ENCODE measurements around the gene FBXL15. TPM values are rescaled to one million over a fixed set of nuclear protein-coding genes. Genes with fewer than 3 reads are reported as not detected.

Gene FBXL15
- total and polyA plus RNA-seq, 2 donors (not counting 1 experiment from before 2014, with no cell fraction given): 2.8 to 7.3 TPM

GRCh38 chr10:102438374-102438773, 17.7 kb downstream of the FBXL15 start:
- peaks cover 8% of the 10 kb centered on the region for H3K4me1 ChIP-seq (ENCODE audit: control insufficient read depth, extremely low read depth, insufficient read depth, low read length)
- H3K9ac ChIP-seq (ENCODE audit: insufficient read depth, low read length): no peak overlapping the region
- H3K36me3 ChIP-seq (ENCODE audit: control insufficient read depth, insufficient read depth, low read length): no peaks in the 10 kb centered on the region
- TF ChIP-seq CTCF (conservative IDR thresholded peaks at IDR 0.05 in 1 of 2, IDR thresholded peaks at IDR 0.05 in 1 of 2; ENCODE audit: low read depth in 1 of 2, low read length in 2 of 2) (no peak), EZH2 (IDR thresholded peaks at IDR 0.05; ENCODE audit: low read length, missing control alignments) (no peak)
- no peaks in the 10 kb centered on the region for H4K20me1 ChIP-seq (ENCODE audit: control insufficient read depth, extremely low read depth, insufficient read depth, low read length)
- H3K9me3 ChIP-seq (ENCODE audit: control insufficient read depth, insufficient read depth, low read depth, low read length): no peaks in the 10 kb centered on the region
- H3K4me2 ChIP-seq (ENCODE audit: extremely low read depth, insufficient read depth, low read length): no peak overlapping the region
- no peak for DNase-seq (ENCODE audit: low read depth in 2 of 2)
- H3K4me3 ChIP-seq (replicated peaks in 1 of 4; ENCODE audit: control extremely low read depth in 1 of 4, insufficient read depth in 1 of 4, low read depth in 3 of 4, low read length in 4 of 4): no peak overlapping the region
- no peaks in the 10 kb centered on the region for H3K79me2 ChIP-seq (ENCODE audit: control insufficient read depth, insufficient read depth, low read length)
- H3K27ac ChIP-seq (ENCODE audit: insufficient read depth, low read length): no peak overlapping the region
- H3K27me3 ChIP-seq (ENCODE audit: control insufficient read depth, insufficient read depth, low read length): peaks cover 2% of the 10 kb centered on the region
- H2AFZ ChIP-seq (ENCODE audit: low read length): no peak overlapping the region

- Histone ChIP-seq H4K20me1 (ENCODE audit: control insufficient read depth, extremely low read depth, insufficient read depth, low read length) (no peaks in the 10 kb centered on the region), H3K9me3 (ENCODE audit: control insufficient read depth, insufficient read depth, low read depth, low read length) (no peaks in the 10 kb centered on the region), H3K4me3 (replicated peaks in 1 of 4; ENCODE audit: control extremely low read depth in 1 of 4, insufficient read depth in 1 of 4, low read depth in 3 of 4, low read length in 4 of 4) (no peak overlapping the region), H3K79me2 (ENCODE audit: control insufficient read depth, insufficient read depth, low read length) (no peaks in the 10 kb centered on the region), H3K4me2 (ENCODE audit: extremely low read depth, insufficient read depth, low read length) (no peak overlapping the region), H3K4me1 (ENCODE audit: control insufficient read depth, extremely low read depth, insufficient read depth, low read length) (no peaks in the 10 kb centered on the region), H3K27me3 (ENCODE audit: control insufficient read depth, insufficient read depth, low read length) (peaks cover 2% of the 10 kb centered on the region), H2AFZ (ENCODE audit: low read length) (no peak overlapping the region), H3K36me3 (ENCODE audit: control insufficient read depth, insufficient read depth, low read length) (no peaks in the 10 kb centered on the region), H3K9ac (ENCODE audit: insufficient read depth, low read length) (no peak overlapping the region), H3K27ac (ENCODE audit: insufficient read depth, low read length) (no peak overlapping the region)
- DNase-seq (ENCODE audit: low read depth in 2 of 2): no peak
- TF ChIP-seq CTCF (conservative IDR thresholded peaks at IDR 0.05 in 1 of 2, IDR thresholded peaks at IDR 0.05 in 1 of 2; ENCODE audit: low read depth in 1 of 2, low read length in 2 of 2) (no peak), EZH2 (IDR thresholded peaks at IDR 0.05; ENCODE audit: low read length, missing control alignments) (no peak)
Observed at GRCh38 chr10:102444851-102445250, 24.2 kb downstream of the FBXL15 start.

GRCh38 chr10:102449321-102450123, 28.9 kb downstream of the FBXL15 start:
- H3K27ac ChIP-seq (ENCODE audit: insufficient read depth, low read length): no peak overlapping the region
- H3K4me1 ChIP-seq (ENCODE audit: control insufficient read depth, extremely low read depth, insufficient read depth, low read length): peaks cover 14% of the 10 kb centered on the region
- H2AFZ ChIP-seq (ENCODE audit: low read length): peak overlapping the region; percentile 96
- H3K4me2 ChIP-seq (ENCODE audit: extremely low read depth, insufficient read depth, low read length): peak overlapping the region; percentile 99
- no peaks in the 10 kb centered on the region for H4K20me1 ChIP-seq (ENCODE audit: control insufficient read depth, extremely low read depth, insufficient read depth, low read length)
- H3K9me3 ChIP-seq (ENCODE audit: control insufficient read depth, insufficient read depth, low read depth, low read length): no peaks in the 10 kb centered on the region
- no peaks in the 10 kb centered on the region for H3K27me3 ChIP-seq (ENCODE audit: control insufficient read depth, insufficient read depth, low read length)
- no peaks in the 10 kb centered on the region for H3K79me2 ChIP-seq (ENCODE audit: control insufficient read depth, insufficient read depth, low read length)
- no peak for TF ChIP-seq EZH2 (IDR thresholded peaks at IDR 0.05; ENCODE audit: low read length, missing control alignments)
- no peak for TF ChIP-seq CTCF (conservative IDR thresholded peaks at IDR 0.05 in 1 of 2, IDR thresholded peaks at IDR 0.05 in 1 of 2; ENCODE audit: low read depth in 1 of 2, low read length in 2 of 2)
- H3K9ac ChIP-seq (ENCODE audit: insufficient read depth, low read length): no peak overlapping the region
- peak overlapping the region; percentile 45 to 81 (median 70) for H3K4me3 ChIP-seq (replicated peaks in 1 of 4; ENCODE audit: control extremely low read depth in 1 of 4, insufficient read depth in 1 of 4, low read depth in 3 of 4, low read length in 4 of 4)
- DNase-seq (ENCODE audit: low read depth in 2 of 2): peak; percentile 52 to 61
- no peaks in the 10 kb centered on the region for H3K36me3 ChIP-seq (ENCODE audit: control insufficient read depth, insufficient read depth, low read length)
